ENCODE measurements around the gene COPE.
A peak's percentile ranks its signal among the peaks of the same experiment; 100 is the strongest.

Gene COPE

GRCh38 chr19:18860725-18861124 is 58.5 kb downstream of the COPE start:
- ATAC-seq, result no peak
- H3K27me3 Mint-ChIP-seq, result no peaks in the 10 kb centered on the region
- H3K9me3 Mint-ChIP-seq, result no peaks in the 10 kb centered on the region
- no peak for DNase-seq
- H3K27ac Mint-ChIP-seq, result peak overlapping the region in 1 of 2 donors; percentile 63
- peaks cover 1% of the 10 kb centered on the region for H3K4me1 Mint-ChIP-seq
- no peak overlapping the region for H3K4me3 Mint-ChIP-seq

GRCh38 chr19:18860302-18860700 is 58.9 kb downstream of the COPE start:
- DNase-seq (no peak), ATAC-seq (no peak)
- Mint-ChIP-seq H3K27ac (no peak overlapping the region), H3K27me3 (no peaks in the 10 kb centered on the region), H3K4me3 (no peak overlapping the region), H3K9me3 (no peaks in the 10 kb centered on the region), H3K4me1 (no peaks in the 10 kb centered on the region)

DNA sequence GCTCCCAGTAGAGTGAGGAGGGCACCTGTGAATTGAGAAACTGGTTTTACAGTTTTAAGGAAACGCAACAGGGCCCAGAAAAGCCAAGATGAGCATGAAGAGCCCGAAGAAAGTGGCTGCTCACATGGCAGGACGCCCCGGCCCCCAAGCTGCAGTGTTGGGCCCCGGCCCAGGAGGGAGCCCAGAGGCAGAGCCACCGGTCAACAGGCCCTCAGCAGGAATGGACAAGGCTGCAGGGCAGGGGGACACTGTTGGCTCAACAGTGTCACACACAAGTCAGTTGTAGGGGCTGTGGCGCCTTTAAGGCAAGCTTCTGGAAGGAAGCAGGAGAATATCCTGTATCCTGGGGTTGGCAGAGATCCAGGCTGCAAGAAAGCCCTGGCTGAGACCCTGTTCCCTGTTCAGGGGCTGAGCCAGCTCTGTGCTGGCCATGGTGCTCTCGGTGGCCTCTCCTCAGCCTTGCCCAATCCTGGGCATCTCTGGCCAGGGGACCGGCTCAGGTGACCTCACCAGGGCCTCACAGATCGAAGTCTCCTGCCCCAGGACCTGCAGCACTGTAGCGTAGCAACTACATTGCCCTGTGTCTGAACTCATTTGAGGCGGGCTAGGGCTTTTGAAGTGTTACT is 59.4 kb downstream of the COPE start:
- no peak for ATAC-seq
- DNase-seq, result no peak
- H3K27ac Mint-ChIP-seq, result peak overlapping the region in 1 of 2 donors; percentile 48
- H3K4me3 Mint-ChIP-seq, result no peak overlapping the region
- H3K9me3 Mint-ChIP-seq, result no peaks in the 10 kb centered on the region
- no peaks in the 10 kb centered on the region for H3K27me3 Mint-ChIP-seq
- H3K4me1 Mint-ChIP-seq, result no peaks in the 10 kb centered on the region

- DNase-seq (no peak), ATAC-seq (no peak)
- Mint-ChIP-seq H3K4me3 (no peak overlapping the region), H3K9me3 (no peaks in the 10 kb centered on the region), H3K4me1 (no peaks in the 10 kb centered on the region), H3K27ac (peak overlapping the region in 1 of 2 donors; percentile 78), H3K27me3 (no peaks in the 10 kb centered on the region)
These were observed 60.1 kb downstream of the COPE start for GRCh38 chr19:18858906-18859646.

DNA sequence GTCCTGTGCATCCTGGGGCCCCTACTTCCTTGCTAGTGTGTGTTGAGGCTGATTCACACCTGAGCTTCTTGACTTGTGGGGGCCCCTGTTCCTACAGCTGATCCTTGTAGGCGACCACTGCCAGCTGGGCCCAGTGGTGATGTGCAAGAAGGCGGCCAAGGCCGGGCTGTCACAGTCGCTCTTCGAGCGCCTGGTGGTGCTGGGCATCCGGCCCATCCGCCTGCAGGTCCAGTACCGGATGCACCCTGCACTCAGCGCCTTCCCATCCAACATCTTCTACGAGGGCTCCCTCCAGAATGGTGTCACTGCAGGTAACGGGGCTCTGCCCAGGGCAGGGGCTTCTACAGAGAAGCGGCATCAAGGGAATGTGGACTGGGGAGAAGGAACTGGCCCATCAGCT is 62.0 kb downstream of the COPE start:
- Mint-ChIP-seq H3K4me1 (no peaks in the 10 kb centered on the region), H3K27me3 (no peaks in the 10 kb centered on the region), H3K9me3 (no peaks in the 10 kb centered on the region), H3K4me3 (no peak overlapping the region), H3K27ac (no peak overlapping the region)
- ATAC-seq (no peak), DNase-seq (no peak)

- H3K9me3 Mint-ChIP-seq, result no peaks in the 10 kb centered on the region
- H3K4me3 Mint-ChIP-seq, result no peak overlapping the region
- H3K4me1 Mint-ChIP-seq, result no peaks in the 10 kb centered on the region
- H3K27me3 Mint-ChIP-seq, result no peaks in the 10 kb centered on the region
- DNase-seq, result no peak
- H3K27ac Mint-ChIP-seq, result no peak overlapping the region
- ATAC-seq, result no peak
These were observed 62.6 kb downstream of the COPE start for GRCh38 chr19:18856385-18857126.

GRCh38 chr19:18855647-18856384 is 63.4 kb downstream of the COPE start:
- DNase-seq, result no peak
- Mint-ChIP-seq H3K4me1 (no peaks in the 10 kb centered on the region), H3K4me3 (no peak overlapping the region), H3K27ac (peak overlapping the region in 1 of 2 donors; percentile 90), H3K27me3 (no peaks in the 10 kb centered on the region), H3K9me3 (no peaks in the 10 kb centered on the region)
- ATAC-seq, result no peak

DNA sequence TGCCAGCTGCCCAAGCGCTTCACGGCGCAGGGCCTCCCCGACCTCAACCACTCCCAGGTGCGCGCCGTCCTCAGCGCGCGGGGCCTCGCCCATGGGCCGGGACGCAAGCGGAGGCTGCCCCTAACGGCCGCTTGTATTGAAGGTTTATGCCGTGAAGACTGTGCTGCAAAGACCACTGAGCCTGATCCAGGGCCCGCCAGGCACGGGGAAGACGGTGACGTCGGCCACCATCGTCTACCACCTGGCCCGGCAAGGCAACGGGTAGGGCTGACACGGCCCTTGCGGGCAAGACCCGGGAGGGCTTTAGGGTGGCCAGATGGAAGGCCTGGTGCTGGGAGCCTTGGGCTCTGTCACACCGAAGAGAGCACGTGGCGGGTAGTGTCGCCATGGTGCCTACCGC is 64.2 kb downstream of the COPE start:
- H3K27me3 Mint-ChIP-seq, result no peaks in the 10 kb centered on the region
- ATAC-seq, result no peak
- peaks cover 4% of the 10 kb centered on the region for H3K4me1 Mint-ChIP-seq
- H3K27ac Mint-ChIP-seq, result no peak overlapping the region
- no peak overlapping the region for H3K4me3 Mint-ChIP-seq
- H3K9me3 Mint-ChIP-seq, result no peaks in the 10 kb centered on the region
- no peak for DNase-seq

DNA sequence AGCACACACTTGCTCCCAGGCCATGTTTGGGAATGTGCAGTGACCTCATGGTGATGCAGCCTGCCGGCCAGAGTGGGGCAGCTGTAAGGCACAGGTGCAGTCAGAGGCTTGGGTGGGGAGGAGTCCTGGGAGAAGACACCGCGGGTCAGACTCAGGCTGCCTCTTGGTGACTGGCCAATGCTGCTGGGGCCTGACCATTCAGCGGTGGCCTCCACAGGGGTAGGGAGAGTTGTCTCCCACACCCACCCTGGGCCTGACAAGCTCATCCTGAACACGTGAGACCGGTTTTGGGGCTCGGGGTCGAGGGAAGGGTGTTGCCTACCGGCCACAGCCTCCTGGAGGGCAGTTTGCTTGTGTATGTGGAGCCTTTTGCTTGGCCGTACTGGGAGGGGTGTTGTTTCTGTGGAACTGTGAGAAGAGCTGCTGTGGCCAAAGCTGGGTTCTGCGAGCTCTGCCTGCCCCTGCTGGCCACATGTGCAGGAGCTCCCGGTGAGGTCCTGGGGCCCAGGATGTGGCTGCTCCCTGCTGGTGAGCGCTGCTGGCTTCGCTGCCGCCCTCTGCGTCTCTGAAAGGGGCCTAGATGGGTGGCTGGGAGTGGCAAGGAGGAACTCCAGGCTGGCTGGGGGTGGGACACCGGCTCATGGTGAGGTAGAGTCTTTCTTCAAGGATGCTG is 65.3 kb downstream of the COPE start:
- Mint-ChIP-seq H3K4me3 (no peak overlapping the region), H3K27ac (peak overlapping the region in 1 of 2 donors; percentile 19), H3K27me3 (no peaks in the 10 kb centered on the region), H3K4me1 (peaks cover 15% of the 10 kb centered on the region), H3K9me3 (no peaks in the 10 kb centered on the region)
- ATAC-seq, result no peak
- no peak for DNase-seq

DNA sequence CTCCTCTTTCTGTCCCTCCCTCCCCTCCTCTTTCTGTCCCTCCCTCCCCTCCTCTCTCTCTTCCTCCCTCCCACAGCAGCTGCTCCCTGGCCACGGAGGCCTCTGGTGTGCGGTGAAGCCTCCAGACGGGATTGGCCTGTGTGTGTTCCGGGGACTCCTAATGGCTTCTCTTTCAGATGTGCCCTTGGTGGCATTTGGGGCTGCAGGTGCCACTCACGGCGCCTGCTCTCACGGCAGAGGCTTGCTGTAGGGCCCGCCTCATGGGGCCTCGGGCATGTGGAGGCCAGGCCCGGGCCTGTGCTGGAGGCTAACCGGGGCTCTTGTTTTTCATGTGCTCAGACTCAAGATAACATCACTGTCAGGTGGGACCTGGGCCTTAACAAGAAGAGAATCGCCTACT is 66.5 kb downstream of the COPE start:
- Mint-ChIP-seq H3K27ac (peak overlapping the region in 1 of 2 donors; percentile 89), H3K4me1 (peaks cover 24% of the 10 kb centered on the region), H3K27me3 (no peaks in the 10 kb centered on the region), H3K9me3 (no peaks in the 10 kb centered on the region), H3K4me3 (no peak overlapping the region)
- DNase-seq (no peak), ATAC-seq (no peak)

DNA sequence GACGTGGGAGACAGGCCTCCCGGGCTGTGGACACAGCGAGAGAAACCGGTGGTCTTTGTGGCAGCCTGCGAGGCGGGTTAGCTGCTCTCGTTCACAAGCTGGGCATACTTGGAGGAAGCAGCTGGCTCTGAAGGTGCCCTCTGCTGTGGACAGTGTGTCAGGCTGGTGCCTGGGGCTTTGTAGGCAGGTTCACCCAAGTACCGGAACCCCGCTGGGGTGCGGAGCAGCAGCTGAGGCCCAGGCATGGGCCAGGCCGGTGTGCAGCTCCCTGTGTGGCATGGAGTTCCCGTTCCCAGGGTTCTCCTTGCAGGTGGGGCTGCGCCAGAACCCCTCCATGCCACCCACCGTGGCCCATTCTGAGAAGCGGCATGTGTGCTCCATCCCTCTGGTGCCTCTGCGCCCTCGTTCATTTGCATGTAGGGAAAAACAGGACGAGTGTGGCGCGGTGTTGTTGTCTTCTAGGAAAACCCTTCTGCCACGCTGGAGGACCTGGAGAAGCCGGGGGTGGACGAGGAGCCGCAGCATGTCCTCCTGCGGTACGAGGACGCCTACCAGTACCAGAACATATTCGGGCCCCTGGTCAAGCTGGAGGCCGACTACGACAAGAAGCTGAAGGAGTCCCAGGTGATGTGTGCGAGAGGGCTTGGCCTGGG is 67.4 kb downstream of the COPE start:
- H3K4me1 Mint-ChIP-seq, result peaks cover 31% of the 10 kb centered on the region
- no peak overlapping the region for H3K4me3 Mint-ChIP-seq
- H3K27me3 Mint-ChIP-seq, result no peaks in the 10 kb centered on the region
- no peak for ATAC-seq
- no peaks in the 10 kb centered on the region for H3K9me3 Mint-ChIP-seq
- DNase-seq, result no peak
- no peak overlapping the region for H3K27ac Mint-ChIP-seq

DNA sequence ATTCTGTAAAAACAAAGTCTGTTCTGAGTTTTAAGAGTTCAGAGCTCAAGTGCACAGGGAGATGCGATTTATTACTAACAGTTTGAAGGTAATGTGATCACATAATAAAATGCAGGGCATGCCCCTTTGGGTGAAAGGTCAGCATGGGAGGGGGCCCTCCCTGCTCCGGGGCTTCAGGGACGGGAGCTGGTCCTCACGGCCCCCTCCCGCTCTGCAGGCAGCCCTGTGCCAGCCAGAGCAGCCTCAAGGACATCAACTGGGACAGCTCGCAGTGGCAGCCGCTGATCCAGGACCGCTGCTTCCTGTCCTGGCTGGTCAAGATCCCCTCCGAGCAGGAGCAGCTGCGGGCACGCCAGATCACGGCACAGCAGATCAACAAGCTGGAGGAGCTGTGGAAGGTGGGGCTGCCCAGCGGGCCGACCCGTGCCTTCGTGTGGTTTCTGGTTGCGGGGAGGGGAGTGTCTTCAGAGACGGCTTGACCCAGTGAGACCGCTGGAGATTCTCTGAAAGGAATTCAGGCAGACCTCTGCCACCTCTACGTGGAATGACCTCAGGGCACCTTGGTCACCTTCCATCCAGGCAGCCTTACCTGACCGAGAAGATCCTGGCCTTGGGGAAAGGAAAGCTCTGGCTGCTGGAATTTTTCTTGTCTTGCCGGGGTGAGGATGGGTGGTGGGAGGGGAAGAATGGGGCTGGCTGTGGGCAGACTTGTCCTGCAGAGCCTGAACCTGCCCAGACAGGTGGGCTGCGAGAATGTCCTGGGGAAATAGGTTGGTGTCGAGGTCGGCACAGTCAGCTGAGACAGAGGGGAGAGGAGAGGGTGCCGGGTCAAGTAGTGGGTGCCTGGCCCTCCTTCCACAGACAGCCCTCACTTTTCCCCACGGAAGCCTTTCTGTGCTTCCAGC is 68.5 kb downstream of the COPE start:
- Mint-ChIP-seq H3K4me1 (peaks cover 42% of the 10 kb centered on the region), H3K4me3 (no peak overlapping the region), H3K27ac (peak overlapping the region in 1 of 2 donors; percentile 56), H3K9me3 (no peaks in the 10 kb centered on the region), H3K27me3 (no peaks in the 10 kb centered on the region)
- no peak for DNase-seq
- no peak for ATAC-seq

GRCh38 chr19:18849838-18850400 is 69.3 kb downstream of the COPE start:
- peak overlapping the region in 1 of 2 donors; percentile 34 for H3K4me3 Mint-ChIP-seq
- H3K27ac Mint-ChIP-seq, result peak overlapping the region; percentile 88
- H3K9me3 Mint-ChIP-seq, result no peaks in the 10 kb centered on the region
- H3K4me1 Mint-ChIP-seq, result peaks cover 50% of the 10 kb centered on the region
- no peak for DNase-seq
- ATAC-seq, result no peak
- H3K27me3 Mint-ChIP-seq, result no peaks in the 10 kb centered on the region
